Measurements from ENCODE around the gene TAS1R3.

The TAS1R3 gene

DNA sequence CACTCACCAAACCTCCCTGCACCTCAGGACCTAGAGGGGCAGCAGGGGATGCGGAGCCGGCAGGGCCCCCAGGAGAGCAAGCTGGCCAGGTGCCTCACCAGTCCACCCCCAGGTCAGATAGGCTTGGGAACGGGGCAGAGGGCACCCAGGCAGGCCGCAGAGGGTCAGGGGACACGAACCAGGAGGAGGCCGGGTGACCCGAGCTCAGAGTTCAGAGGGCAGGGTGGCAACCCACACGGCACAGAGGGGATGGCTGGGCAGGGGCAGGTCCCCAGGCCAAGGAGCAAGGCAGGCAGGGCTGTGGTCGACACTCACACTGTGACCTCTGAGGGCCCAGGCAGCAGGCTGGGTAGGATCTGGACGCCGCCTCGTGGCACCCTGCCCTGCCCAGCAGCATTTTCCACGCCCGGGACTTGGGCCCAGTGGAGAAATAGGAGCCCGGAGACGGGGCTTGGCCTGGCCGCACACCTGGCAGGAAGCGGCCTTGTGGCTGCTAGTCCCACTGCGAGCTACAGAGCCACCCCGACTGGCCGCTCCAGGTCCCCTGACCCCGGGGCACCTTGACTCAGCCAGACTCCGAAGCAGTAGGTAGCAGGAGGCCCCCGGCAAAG, 12.8 kb downstream of the TAS1R3 start:
- DNase-seq (ENCODE audit: low read depth): no peak
- no peak overlapping the region for H3K4me3 ChIP-seq (ENCODE audit: control insufficient read depth, low read depth, low read length)
- TF ChIP-seq, protein P1, sequence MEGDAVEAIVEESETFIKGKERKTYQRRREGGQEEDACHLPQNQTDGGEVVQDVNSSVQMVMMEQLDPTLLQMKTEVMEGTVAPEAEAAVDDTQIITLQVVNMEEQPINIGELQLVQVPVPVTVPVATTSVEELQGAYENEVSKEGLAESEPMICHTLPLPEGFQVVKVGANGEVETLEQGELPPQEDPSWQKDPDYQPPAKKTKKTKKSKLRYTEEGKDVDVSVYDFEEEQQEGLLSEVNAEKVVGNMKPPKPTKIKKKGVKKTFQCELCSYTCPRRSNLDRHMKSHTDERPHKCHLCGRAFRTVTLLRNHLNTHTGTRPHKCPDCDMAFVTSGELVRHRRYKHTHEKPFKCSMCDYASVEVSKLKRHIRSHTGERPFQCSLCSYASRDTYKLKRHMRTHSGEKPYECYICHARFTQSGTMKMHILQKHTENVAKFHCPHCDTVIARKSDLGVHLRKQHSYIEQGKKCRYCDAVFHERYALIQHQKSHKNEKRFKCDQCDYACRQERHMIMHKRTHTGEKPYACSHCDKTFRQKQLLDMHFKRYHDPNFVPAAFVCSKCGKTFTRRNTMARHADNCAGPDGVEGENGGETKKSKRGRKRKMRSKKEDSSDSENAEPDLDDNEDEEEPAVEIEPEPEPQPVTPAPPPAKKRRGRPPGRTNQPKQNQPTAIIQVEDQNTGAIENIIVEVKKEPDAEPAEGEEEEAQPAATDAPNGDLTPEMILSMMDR (conservative IDR thresholded peaks at IDR 0.05; ENCODE audit: control insufficient read depth, insufficient read depth, low read depth, low read length): no peak

DNA sequence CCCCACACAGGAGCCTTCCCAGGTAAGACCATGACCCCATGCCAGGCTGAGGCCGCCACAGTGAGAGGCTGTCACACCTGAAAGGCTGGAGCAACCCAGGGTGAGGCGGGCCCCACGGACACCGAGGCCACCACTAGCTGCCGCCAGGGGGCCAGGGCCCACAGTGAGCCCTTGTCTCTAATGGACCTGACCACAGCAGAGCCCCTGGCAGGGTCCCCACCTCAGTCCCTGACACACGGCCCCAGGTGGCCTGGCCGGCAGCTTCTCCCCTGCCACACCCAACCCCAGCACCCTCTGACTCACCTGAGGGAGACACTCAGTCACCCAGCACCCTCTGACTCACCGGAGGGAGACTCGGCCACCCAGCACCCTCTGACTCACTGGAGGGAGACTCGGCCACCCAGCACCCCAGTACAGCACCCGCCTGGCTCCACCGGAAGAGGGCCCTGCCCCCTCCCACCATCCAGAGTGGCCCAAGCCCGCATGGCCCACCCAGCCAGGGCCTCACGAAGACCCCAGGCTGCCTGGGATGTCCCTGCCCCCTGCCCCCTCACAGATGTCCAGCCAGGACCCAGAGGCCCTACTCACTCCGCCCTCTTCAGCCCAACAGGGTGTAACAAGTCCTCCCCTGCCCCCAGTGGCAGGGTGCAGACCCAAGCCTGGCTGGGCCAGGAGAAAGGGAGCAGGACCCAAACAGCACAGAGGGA, 13.7 kb downstream of the TAS1R3 start:
- TF ChIP-seq, protein P1 (conservative IDR thresholded peaks at IDR 0.05; ENCODE audit: control insufficient read depth, insufficient read depth, low read depth, low read length): peak; percentile 37

DNA sequence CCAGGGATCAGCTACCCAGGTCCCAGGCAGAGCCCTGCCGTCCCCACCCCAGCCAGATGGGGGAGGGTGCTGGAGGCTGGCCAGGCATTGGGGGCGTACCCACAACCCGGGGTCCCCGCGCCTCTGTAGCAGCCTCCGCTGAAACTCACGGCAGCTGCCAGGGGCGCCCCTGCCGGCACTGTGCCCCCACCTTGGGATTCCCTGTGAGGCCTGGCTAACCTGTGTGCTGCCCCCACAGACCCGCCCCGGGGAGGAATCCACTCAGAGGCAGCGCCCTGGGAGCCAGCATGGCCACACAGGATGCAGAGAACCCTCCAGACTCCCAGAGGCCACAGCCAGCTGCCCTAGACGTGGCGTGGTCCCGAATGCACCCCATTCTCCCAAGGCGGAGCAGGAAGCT, 14.3 kb downstream of the TAS1R3 start:
- TF ChIP-seq, protein P1 (conservative IDR thresholded peaks at IDR 0.05; ENCODE audit: control insufficient read depth, insufficient read depth, low read depth, low read length): no peak
- DNase-seq (ENCODE audit: low read depth): no peak
- peak overlapping the region; percentile 2 for H3K4me3 ChIP-seq (ENCODE audit: control insufficient read depth, low read depth, low read length)

More for the DNA sequence above, 13.7 kb downstream of the TAS1R3 start:
- DNase-seq (ENCODE audit: low read depth): peak; percentile 90
- no peak overlapping the region for H3K4me3 ChIP-seq (ENCODE audit: control insufficient read depth, low read depth, low read length)

DNA sequence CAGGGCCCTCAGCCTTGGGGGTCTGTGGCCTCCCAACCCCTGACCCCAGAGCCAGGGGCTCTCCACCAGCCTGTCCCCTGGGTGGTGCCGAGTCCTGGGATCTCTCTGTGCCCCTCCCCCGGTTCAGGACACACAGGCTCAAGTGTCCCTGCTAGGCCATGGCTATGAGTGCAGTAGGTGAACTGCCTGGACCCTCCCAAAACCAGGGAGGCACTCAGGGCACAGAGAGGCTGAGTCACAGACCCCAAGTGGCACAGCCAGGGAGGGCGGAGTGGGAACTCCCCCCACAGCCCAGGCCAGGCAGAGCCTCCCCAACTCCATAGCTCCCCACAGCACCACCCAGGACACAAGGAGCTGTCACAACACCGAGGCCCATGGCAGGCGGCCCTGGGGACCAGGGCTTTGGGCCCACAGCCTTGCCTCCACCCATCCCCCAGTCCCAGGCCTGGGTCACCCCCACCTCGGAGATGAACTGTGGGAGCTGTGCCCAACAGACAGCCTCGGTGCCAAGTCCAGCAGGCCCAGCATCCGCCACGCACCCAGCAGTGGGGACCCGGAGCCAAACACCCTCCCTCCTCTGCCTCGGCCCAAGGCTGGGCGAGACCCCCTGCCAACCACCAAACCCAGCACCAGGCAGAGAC, 14.9 kb downstream of the TAS1R3 start:
- TF ChIP-seq, protein P1 (conservative IDR thresholded peaks at IDR 0.05; ENCODE audit: control insufficient read depth, insufficient read depth, low read depth, low read length): no peak
- DNase-seq (ENCODE audit: low read depth): no peak
- H3K4me3 ChIP-seq (ENCODE audit: control insufficient read depth, low read depth, low read length): peak overlapping the region; percentile 1

DNA sequence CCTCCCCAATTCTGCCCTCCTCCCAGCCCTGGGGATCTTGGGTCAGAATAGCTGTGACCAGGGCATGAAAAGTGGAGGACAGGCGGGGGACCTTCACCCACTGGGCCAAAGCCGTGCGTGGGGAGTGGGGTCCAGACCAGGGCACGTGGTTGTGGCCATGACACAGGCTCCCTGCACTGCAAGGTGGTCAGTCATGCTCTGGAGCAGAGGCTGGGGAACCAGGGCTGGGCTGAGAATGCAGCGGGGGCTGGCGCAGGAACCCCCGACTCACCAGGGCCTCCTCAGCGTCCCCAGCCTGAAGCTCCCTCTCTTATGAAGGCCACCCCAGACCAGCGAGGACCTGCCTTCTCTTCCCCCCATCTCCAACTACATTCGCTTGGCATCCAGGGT, 15.4 kb downstream of the TAS1R3 start:
- TF ChIP-seq, protein P1 (conservative IDR thresholded peaks at IDR 0.05; ENCODE audit: control insufficient read depth, insufficient read depth, low read depth, low read length): no peak
- DNase-seq (ENCODE audit: low read depth): no peak
- H3K4me3 ChIP-seq (ENCODE audit: control insufficient read depth, low read depth, low read length): peak overlapping the region; percentile 1

DNA sequence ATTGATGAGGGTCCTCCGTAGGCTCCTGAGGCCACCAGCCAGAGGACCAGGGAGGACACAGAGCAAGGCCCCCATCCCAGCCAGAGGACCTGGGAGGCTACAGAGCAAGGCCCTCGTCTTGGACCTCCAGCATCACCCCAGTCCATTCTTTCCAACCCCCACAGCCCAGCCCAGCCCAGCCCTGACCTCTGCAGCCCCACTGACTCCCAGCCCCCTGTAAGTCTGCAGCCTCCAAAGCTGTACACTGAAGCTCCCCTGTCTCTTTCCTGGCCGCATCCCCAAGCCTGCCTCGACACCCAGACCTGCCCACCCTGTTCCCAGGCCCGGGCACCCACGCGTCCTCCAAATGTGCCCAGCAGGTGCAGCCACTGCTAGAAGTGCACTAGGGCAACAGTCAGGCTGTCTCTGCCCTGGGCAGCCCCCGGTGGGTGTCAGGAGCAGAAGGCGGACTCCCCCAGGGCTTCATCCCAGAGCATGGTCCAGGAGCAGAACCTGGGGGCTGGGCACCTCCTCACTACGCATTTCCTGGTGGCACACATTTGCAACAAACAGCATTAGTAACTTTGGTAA, 16.0 kb downstream of the TAS1R3 start:
- peak overlapping the region; percentile 75 for H3K4me3 ChIP-seq (ENCODE audit: control insufficient read depth, low read depth, low read length)
- TF ChIP-seq, protein P1 (conservative IDR thresholded peaks at IDR 0.05; ENCODE audit: control insufficient read depth, insufficient read depth, low read depth, low read length): no peak
- DNase-seq (ENCODE audit: low read depth): no peak
